GM13976 (cell line): ENCODE measurements around the gene ADNP.
A peak's percentile ranks its signal among the peaks of the same experiment; 100 is the strongest.

ENCODE experiments used
- DNase-seq: peaks from one replicate; pipeline ENCODE4 v3.0.0; 2012; ENCODE audit warnings: low spot score
- in situ Hi-C: fragments of 300-500 bp; cut with MboI; formaldehyde crosslinking; loops from one replicate; pipeline ENCODE4 v1.12.0; 2022; ENCODE audit warnings: low sequenced_read_pairs, mixed read lengths, inconsistent platforms; ENCODE audit not compliant: unreplicated experiment
- TF ChIP-seq, protein P1 (sequence below): IDR thresholded peaks from 2 replicates; pipeline ENCODE4 v1.5.1; 2012; ENCODE audit warnings: borderline replicate concordance, mild to moderate bottlenecking; ENCODE audit not compliant: insufficient read depth; ENCODE audit errors: extremely low read depth, missing control alignments, control extremely low read depth

The ADNP gene

DNA sequence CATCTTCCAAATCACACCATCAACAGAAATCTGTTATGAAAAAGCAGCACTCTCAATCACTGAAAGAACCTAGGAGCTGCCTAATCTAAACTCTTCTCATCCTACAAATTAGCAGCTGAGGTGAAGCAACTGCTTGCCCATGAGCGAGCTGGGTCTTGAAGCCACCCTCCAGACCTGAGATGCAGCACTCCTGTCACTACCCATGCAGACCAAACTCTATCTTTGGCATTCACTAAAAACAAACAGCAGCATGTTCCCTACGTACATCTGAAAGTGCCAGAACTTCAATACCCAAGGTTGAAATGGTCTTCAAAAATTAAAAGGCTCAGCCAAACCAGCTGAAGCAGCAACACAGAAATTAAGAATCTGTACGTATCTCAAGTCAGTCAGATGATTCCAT, 14.3 kb downstream of the ADNP start:
- TF ChIP-seq, protein P1, sequence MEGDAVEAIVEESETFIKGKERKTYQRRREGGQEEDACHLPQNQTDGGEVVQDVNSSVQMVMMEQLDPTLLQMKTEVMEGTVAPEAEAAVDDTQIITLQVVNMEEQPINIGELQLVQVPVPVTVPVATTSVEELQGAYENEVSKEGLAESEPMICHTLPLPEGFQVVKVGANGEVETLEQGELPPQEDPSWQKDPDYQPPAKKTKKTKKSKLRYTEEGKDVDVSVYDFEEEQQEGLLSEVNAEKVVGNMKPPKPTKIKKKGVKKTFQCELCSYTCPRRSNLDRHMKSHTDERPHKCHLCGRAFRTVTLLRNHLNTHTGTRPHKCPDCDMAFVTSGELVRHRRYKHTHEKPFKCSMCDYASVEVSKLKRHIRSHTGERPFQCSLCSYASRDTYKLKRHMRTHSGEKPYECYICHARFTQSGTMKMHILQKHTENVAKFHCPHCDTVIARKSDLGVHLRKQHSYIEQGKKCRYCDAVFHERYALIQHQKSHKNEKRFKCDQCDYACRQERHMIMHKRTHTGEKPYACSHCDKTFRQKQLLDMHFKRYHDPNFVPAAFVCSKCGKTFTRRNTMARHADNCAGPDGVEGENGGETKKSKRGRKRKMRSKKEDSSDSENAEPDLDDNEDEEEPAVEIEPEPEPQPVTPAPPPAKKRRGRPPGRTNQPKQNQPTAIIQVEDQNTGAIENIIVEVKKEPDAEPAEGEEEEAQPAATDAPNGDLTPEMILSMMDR: no peak
- no peak for DNase-seq
- in situ Hi-C loops: no loop called here

DNA sequence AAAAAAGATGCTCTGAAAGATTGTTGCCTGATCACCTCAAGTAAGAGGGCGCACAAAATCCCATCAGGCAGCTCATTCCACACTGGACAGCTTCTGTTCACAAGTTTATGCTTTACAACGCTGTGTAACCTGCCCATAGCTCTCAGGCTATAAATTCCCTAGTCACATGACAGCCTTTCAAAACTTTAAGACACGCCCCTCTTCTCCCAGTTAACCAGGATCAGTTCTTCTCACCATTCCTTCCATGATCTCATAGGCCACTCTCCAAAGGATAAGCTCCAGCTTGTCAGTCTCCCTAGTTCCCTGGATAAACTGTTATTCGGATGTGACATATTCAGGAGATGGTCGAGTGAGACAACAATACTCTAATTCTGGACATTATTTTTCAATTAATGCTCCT, 15.0 kb downstream of the ADNP start:
- DNase-seq: no peak
- TF ChIP-seq, protein P1: no peak
- in situ Hi-C loops: no loop called here

DNA sequence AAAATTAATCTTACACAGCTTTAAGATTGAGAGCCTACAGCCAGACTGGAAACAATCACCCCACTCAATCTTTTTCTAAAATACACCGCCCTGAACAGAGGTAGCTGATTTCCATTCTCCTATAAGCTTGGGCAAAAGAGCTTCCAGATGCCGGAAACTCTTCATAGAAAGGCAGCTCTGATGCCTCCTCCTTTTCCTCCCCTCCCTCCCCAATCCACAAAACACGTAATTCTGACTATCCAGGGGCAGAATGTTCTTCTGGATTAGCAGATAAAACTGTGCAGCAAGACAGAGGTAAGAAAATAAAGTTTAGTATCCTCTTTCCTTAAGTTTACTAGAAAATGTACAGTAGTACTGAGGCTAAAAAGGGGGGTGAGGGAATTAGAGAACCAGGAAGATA, 15.8 kb downstream of the ADNP start:
- no peak for DNase-seq
- in situ Hi-C loops: no loop called here
- TF ChIP-seq, protein P1: no peak

DNA sequence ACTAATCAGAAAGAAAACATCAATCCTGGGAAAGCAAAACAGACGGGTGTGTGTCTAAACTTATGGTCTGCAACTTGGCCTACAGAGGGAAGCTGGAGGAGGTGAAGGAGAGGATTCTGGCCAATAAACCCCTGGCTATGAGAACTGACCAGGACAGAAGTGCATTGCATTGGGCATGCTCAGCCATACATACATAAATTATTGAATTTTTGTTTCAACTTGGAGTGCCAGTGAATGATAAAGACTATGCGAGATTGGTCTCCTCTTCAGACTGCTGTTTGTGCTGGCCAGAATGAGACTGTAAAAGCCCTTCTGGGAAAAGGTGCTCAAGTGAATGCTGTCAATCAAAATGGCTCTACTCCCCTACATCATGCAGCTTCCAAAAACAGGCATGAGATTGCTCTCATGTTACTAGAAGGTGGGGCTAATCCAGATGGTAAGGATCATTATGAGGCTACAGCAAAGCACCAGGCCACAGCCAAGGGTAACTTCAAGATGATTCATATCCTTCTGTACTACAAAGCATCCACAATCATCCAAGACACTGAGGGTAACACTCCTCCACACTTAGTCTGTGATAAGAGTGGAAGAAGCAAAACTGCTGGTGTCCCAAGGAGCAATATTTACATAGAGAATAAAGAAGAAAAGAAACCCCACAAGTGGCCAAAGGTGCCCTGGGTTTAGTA, 17.4 kb downstream of the ADNP start:
- in situ Hi-C loops: no loop called here
- TF ChIP-seq, protein P1: no peak
- DNase-seq: no peak

DNA sequence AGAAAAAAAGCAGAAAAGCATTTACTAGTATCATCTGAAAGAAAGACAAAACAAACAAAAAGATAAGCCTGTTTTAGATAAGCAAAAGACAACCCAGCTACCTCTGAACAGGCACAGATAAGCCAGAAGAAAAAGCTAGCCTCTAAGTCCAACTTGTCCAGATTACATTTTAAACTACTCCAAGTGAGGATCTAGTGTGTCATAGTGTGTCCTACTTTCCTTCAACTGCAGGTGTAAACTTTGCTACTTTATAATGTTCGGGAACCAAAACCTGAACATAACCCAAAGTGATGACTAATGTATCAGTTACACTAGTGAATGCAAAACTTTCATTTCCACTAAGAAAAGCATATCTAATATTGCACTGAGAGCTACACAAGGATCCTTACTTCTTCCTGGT, 19.5 kb downstream of the ADNP start:
- TF ChIP-seq, protein P1: no peak
- peak; percentile 33 for DNase-seq
- in situ Hi-C loops: no loop called here

DNA sequence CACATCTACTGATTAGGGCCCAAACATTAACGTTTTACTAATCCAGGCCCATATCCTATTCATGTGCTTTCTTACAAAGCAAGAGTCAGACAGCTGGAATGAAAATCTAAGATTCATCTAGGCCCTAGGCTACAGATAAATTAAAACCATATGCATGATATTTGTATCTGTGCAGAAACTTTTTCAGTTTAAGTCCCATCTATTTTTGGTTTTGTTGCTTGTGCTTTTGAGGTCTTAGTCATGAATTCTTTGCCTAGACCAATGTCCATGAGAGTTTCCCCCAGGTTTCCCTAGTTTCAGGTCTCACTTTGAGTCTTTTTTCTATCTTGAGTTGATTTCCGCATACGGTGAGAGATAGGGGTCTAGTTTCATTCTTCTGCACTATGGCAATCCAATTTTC, 20.2 kb downstream of the ADNP start:
- DNase-seq: no peak
- TF ChIP-seq, protein P1: no peak
- in situ Hi-C loops: no loop called here
